GM12878 (cell line): Measurements from ENCODE around the gene CHMP3. TPM values are rescaled to one million over a fixed set of nuclear protein-coding genes. Genes with fewer than 3 reads are reported as not detected.

Experiments
- ASH2L ChIP-seq: fragments of 300-600, 200-600 bp; sonication (generic); IDR thresholded peaks from 2 replicates; pipeline ENCODE4 v1.6.1; 2017; ENCODE audit warnings: low read depth, mild to moderate bottlenecking, borderline replicate concordance
- ATF7 ChIP-seq: fragments of 450-650 bp; IDR thresholded peaks from 2 replicates; pipeline ENCODE4 v1.6.1; 2016; ENCODE audit warnings: low read depth, mild to moderate bottlenecking
- BACH1 ChIP-seq: fragments of 450-650 bp; IDR thresholded peaks from 2 replicates; pipeline ENCODE4 v1.6.1; 2017; ENCODE audit warnings: mild to moderate bottlenecking, borderline replicate concordance
- CREB1 ChIP-seq: IDR thresholded peaks from 2 replicates; pipeline ENCODE4 v1.6.1; 2012; ENCODE audit warnings: low read depth, mild to moderate bottlenecking, inconsistent platforms
- EED ChIP-seq: sonication (generic); IDR thresholded peaks from 2 replicates; pipeline ENCODE4 v1.6.1; 2016; ENCODE audit warnings: antibody characterized with exemption, low read depth
- JUND ChIP-seq: IDR thresholded peaks from 2 replicates; pipeline ENCODE4 v1.6.1; 2012; ENCODE audit warnings: low read depth, mild to moderate bottlenecking, low read length, improper control_type of control experiment, moderate library complexity
- MEF2A ChIP-seq: IDR thresholded peaks from 2 replicates; pipeline ENCODE4 v1.6.1; 2011; ENCODE audit warnings: low read depth, mild to moderate bottlenecking, low read length, moderate library complexity; ENCODE audit not compliant: insufficient read depth
- MTA3 ChIP-seq: IDR thresholded peaks from 2 replicates; pipeline ENCODE4 v1.6.1; 2012; ENCODE audit warnings: low read length, inconsistent platforms, borderline replicate concordance
- NFIC ChIP-seq: IDR thresholded peaks from 2 replicates; pipeline ENCODE4 v1.6.1; 2012; ENCODE audit warnings: low read depth, mild to moderate bottlenecking, inconsistent platforms, low read length, moderate library complexity
- RELB ChIP-seq: fragments of 450-650 bp; IDR thresholded peaks from 2 replicates; pipeline ENCODE4 v1.6.1; 2017; ENCODE audit warnings: low read depth, mild to moderate bottlenecking, moderate library complexity
- SIN3A ChIP-seq: IDR thresholded peaks from 2 replicates; pipeline ENCODE4 v1.6.1; 2012; ENCODE audit warnings: low read depth, low read length, improper control_type of control experiment
- SMC3 ChIP-seq: IDR thresholded peaks from 2 replicates; pipeline ENCODE4 v1.6.1; 2011; ENCODE audit warnings: low read length, improper control_type of control experiment, borderline replicate concordance
- SP1 ChIP-seq: IDR thresholded peaks from one replicate; pipeline ENCODE4 v1.6.1; 2011; ENCODE audit warnings: low read depth, low read length
- SREBF2 ChIP-seq: IDR thresholded peaks from 2 replicates; pipeline ENCODE4 v1.6.1; 2012; ENCODE audit warnings: mild to moderate bottlenecking, low read length
- TARDBP ChIP-seq: IDR thresholded peaks from 2 replicates; pipeline ENCODE4 v1.6.1; 2016; ENCODE audit warnings: borderline replicate concordance
- YBX1 ChIP-seq: fragments of 450-650 bp; IDR thresholded peaks from 2 replicates; pipeline ENCODE4 v1.6.1; 2016; ENCODE audit warnings: antibody characterized with exemption
- ZBED1 ChIP-seq: IDR thresholded peaks from 2 replicates; pipeline ENCODE4 v1.6.1; 2016; ENCODE audit warnings: borderline replicate concordance
- ZNF274 ChIP-seq: IDR thresholded peaks from one replicate; pipeline ENCODE4 v1.8.0; 2011; ENCODE audit not compliant: insufficient read length, insufficient read depth
- ZNF622 ChIP-seq: fragments of 450-650 bp; IDR thresholded peaks from 2 replicates; pipeline ENCODE4 v1.6.1; 2017; ENCODE audit warnings: mild to moderate bottlenecking, inconsistent platforms
- ZNF687 ChIP-seq: fragments of 450-650 bp; IDR thresholded peaks from 2 replicates; pipeline ENCODE4 v1.6.1; 2017; ENCODE audit warnings: mild to moderate bottlenecking, moderate library complexity
- polyA plus RNA-seq, 11 experiments: library from polyadenylated mRNA; depleted of rRNA in 4 of 11; unstranded in 6 of 11; stranded (reverse) in 5 of 11; fragments of >200 nt; fragmentation: Nextera tagmentation in 4 of 11; fragmentation: Illumina TruSeq in 1 of 11; extraction: Ambion mirVana in 4 of 11; extraction: Trizol in 1 of 11; gene quantifications; 1 replicate in 1 of 11; 2 replicates in 10 of 11; pipeline versions ENCODE4 v1.2.1 to v1.2.3, GENCODE V29; 2011 to 2016; ENCODE audit warnings: inconsistent platforms in 2 of 11, missing spikeins in 2 of 11, low read depth in 1 of 11
- total RNA-seq, 4 experiments: library from RNA; depleted of rRNA in 3 of 4; stranded (reverse); fragments of >200 nt in 3 of 4; fragmentation: Illumina TruSeq in 1 of 4; extraction: Trizol in 1 of 4; gene quantifications; 2 replicates each; pipeline versions ENCODE4 v1.2.1 to v1.2.3, GENCODE V29; 2013 to 2021
- TF ChIP-seq, protein P1 (sequence below): fragments of 450-650 bp; IDR thresholded peaks from 2 replicates; pipeline ENCODE4 v1.6.1; 2016; ENCODE audit warnings: mild to moderate bottlenecking
- TF ChIP-seq, protein P2 (sequence below): IDR thresholded peaks from 2 replicates; pipeline ENCODE4 v1.6.1; 2012; ENCODE audit warnings: low read length, inconsistent platforms
- TF ChIP-seq, protein P3 (sequence below): IDR thresholded peaks from 2 replicates; pipeline ENCODE4 v1.6.1; 2011; ENCODE audit warnings: borderline replicate concordance, low read depth, mild to moderate bottlenecking, moderate library complexity, mixed read lengths, low read length; ENCODE audit not compliant: insufficient read depth; ENCODE audit errors: extremely low read length

CHMP3 gene
- total and polyA plus RNA-seq, 10 of the 15 experiments (the other 5 are each of a cell fraction or from before 2014, with no cell fraction given): 22.5 to 56.8 (median 32.5) TPM

DNA sequence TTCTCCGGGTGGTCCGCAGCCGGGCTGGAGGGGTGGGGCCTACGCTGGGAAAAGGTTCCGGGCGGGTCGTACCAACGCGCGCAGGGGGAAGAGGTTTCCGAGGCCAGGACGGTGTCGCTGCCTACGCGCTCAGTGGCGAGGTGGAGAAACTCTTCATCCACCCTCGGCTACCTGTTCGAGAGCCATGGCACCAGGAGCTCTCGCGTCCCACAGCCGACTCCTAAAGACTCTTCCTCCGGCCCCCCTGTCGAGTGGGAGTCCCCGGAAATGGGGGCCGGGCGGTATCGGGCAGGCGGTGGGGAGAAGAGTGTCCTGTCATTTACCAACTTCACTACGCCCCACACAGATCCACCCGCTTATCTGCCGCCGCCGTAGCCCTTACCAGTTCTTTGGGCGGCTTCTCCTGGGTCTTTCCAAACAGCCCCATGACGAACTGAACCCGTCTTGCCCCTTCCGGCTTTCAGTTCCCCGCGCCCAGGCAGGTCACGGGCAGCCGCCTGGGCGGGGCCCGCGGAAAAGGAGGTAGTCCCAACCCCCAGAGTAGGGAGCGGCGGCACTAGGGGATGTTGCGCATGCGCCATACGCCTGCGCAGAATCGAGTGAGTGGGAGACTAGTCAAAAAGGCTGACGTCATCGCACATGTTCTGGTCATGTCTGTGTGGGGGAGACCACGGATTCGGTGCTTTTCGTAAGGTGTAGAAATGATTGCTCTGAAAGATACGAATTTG, at the start of gene CHMP3 (continued):
- TF ChIP-seq JUND (peak; percentile 97), MTA3 (no peak), EED (no peak), TARDBP (no peak), SIN3A (peak; percentile 27; the same call in 1 of the 2 replicates), SREBF2 (no peak), ATF7 (peak; percentile 100), ZBED1 (no peak), ZNF687 (peak; percentile 99), SMC3 (no peak), CREB1 (peak; percentile 72; the same call in 1 of the 2 replicates), MEF2A (no peak), BACH1 (peak; percentile 80), ASH2L (0 out of 2 replicates have a peak, but pooled peaks have one; percentile 15), ZNF274 (no peak), SP1 (peak; percentile 16), YBX1 (no peak), NFIC (peak; percentile 70; the same call in 1 of the 2 replicates), ZNF622 (no peak), RELB (peak; percentile 94)
- TF ChIP-seq, protein P1, sequence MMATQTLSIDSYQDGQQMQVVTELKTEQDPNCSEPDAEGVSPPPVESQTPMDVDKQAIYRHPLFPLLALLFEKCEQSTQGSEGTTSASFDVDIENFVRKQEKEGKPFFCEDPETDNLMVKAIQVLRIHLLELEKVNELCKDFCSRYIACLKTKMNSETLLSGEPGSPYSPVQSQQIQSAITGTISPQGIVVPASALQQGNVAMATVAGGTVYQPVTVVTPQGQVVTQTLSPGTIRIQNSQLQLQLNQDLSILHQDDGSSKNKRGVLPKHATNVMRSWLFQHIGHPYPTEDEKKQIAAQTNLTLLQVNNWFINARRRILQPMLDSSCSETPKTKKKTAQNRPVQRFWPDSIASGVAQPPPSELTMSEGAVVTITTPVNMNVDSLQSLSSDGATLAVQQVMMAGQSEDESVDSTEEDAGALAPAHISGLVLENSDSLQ: peak; percentile 74
- TF ChIP-seq, protein P2, sequence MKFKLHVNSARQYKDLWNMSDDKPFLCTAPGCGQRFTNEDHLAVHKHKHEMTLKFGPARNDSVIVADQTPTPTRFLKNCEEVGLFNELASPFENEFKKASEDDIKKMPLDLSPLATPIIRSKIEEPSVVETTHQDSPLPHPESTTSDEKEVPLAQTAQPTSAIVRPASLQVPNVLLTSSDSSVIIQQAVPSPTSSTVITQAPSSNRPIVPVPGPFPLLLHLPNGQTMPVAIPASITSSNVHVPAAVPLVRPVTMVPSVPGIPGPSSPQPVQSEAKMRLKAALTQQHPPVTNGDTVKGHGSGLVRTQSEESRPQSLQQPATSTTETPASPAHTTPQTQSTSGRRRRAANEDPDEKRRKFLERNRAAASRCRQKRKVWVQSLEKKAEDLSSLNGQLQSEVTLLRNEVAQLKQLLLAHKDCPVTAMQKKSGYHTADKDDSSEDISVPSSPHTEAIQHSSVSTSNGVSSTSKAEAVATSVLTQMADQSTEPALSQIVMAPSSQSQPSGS: peak; percentile 97
- TF ChIP-seq, protein P3, sequence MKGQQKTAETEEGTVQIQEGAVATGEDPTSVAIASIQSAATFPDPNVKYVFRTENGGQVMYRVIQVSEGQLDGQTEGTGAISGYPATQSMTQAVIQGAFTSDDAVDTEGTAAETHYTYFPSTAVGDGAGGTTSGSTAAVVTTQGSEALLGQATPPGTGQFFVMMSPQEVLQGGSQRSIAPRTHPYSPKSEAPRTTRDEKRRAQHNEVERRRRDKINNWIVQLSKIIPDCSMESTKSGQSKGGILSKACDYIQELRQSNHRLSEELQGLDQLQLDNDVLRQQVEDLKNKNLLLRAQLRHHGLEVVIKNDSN: peak; percentile 17
